ENCODE measurements around the gene FBXO28.

- TF ChIP-seq CTCF (conservative IDR thresholded peaks at IDR 0.05; ENCODE audit: low read length) (no peak), EZH2phosphoT487 (IDR thresholded peaks at IDR 0.05; ENCODE audit: borderline replicate concordance) (no peak)
These were observed 14.3 kb downstream of the FBXO28 start for GRCh38 chr1:224127925-224128819.
